Measurements from ENCODE around the gene GBP7.

Gene GBP7

DNA sequence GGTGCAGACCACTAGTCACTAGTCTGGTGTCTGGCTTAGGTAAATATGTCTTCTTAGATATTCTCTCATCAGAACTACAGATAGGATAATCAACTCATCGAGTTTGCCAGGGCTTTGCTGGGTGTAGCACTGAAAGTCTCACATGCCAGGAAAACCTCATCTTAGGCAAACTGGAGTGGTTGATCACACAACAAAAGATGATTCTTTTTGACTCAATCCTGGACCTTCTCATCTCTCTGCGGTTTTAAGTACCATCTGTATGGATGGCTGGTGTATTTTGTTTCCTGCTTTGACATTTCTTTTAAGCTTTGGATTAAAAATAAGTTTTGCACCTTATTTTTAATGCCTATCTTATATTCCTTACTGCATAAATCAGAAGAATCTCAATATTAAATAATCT is 61.1 kb downstream of the GBP7 start:
- no peak for TF ChIP-seq ZNF274 (IDR thresholded peaks at IDR 0.05; ENCODE audit: low read depth, low read length)
- H3K4me3 ChIP-seq (ENCODE audit: low read length), result no peak overlapping the region

DNA sequence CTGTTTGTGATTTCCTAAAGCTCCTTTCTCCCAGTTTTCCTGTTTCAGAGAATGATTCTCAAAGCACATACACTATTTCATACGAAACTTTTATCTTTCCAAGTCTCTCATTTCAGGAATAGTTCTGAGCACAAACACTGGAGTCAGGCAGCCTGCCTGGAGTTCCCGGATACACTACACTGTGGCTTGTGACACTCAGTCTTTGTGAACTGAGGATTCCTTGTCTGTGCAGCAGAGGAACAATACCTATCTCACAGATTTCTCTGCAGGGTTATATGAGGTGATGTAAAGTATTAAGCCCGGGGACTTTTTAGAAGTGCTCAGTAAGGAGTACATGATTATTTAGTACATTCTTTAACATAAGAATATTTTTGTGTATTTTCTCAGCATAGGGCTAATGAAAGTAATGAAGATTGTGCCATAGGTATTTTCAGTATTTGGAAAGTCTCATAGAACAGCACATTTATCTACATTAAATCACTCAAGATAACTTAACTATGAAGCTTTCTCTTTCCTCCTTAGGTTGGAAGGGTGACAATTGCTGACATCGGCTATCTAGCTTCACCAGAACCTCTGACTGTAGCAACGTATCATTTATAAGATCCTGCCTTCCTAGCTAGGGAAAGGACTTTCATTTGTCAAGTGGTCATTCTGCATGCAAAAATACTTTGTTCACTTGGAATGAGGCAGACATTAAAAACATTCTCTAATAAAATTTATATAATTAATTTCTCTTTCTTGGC is 62.8 kb downstream of the GBP7 start:
- TF ChIP-seq ZNF274 (IDR thresholded peaks at IDR 0.05; ENCODE audit: low read depth, low read length), result no peak
- H3K4me3 ChIP-seq (ENCODE audit: low read length), result no peak overlapping the region

DNA sequence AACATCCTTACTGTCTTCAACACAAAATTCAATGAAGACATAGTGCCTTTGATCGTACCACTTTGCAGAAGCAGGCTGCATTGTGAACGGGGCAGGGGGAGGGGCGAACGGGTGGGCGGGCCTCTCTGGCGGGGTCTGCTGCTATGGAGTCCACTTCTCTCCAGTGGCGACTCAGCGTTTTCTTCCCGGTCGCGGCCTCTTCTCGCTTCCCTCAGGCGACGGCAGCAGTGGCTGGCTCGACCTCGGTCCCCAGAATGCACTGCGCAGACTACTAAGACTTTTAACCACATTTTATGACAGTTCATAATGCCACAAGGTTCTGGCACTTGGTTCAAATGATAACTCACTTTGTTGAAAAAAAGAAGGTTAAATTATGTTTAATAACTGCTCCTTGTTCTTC is 71.1 kb downstream of the GBP7 start:
- no peak overlapping the region for H3K4me3 ChIP-seq (ENCODE audit: low read length)
- no peak for TF ChIP-seq ZNF274 (IDR thresholded peaks at IDR 0.05; ENCODE audit: low read depth, low read length)

DNA sequence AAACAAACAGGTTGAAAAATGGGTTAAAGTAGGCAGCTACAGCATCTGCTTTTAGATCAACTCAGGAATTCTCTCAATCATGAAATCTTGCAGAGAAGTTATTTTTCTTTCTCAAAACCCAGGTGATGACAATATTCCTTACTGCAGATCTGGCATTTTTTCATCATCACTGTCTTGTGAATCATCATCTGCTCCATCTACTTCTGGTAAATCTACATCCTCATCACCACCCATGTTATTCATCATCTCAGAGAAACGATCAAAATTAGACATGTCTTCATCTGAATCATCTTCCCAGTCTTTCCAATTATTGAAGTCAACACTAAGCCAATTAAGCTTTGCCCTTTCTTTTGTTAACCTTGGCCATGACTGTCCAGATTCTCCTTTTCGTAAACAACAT is 71.7 kb downstream of the GBP7 start:
- no peak for TF ChIP-seq ZNF274 (IDR thresholded peaks at IDR 0.05; ENCODE audit: low read depth, low read length)

DNA sequence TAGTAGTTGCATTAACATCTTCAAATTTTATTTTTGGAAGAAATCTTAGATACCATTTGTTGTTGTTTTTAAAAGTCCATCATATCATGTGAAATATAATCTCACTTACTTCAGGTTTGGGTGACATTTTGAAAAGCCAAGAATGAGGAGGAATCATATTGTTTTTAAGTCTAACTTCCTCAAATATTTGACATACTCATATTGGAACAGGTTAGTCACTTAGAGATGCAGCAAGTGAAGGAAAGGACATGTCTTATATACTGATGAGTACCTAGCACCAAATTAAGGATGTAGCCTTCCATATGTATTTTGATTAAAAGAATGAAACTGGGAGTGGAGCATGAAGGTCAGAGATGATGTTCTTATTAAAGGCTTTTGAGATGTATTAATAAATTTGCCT is 73.8 kb downstream of the GBP7 start:
- no peak overlapping the region for H3K4me3 ChIP-seq (ENCODE audit: low read length)
- no peak for TF ChIP-seq ZNF274 (IDR thresholded peaks at IDR 0.05; ENCODE audit: low read depth, low read length)

More for the DNA sequence above, 71.7 kb downstream of the GBP7 start:
- no peak overlapping the region for H3K4me3 ChIP-seq (ENCODE audit: low read length)

DNA sequence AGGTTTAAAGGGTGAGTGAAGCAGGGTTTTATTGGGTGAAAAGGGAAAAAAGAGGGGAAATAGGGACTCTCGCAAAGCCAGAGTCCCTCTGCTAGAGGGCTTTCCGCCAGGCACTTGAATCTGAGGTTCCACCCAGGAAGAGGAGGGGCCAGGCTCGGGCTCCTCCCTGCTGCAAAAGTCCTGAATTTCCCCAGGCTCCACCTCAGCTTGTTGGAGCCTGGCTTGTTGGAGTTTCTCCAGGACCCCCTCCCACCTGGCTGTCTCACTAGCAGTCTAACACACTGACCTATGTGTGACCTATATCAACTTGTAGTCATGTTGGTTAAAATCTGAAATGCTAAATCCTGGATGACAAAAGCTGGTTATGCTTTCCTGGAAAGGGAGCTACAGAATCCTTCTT is 75.4 kb downstream of the GBP7 start:
- H3K4me3 ChIP-seq (ENCODE audit: low read length), result no peak overlapping the region
- no peak for TF ChIP-seq ZNF274 (IDR thresholded peaks at IDR 0.05; ENCODE audit: low read depth, low read length)

DNA sequence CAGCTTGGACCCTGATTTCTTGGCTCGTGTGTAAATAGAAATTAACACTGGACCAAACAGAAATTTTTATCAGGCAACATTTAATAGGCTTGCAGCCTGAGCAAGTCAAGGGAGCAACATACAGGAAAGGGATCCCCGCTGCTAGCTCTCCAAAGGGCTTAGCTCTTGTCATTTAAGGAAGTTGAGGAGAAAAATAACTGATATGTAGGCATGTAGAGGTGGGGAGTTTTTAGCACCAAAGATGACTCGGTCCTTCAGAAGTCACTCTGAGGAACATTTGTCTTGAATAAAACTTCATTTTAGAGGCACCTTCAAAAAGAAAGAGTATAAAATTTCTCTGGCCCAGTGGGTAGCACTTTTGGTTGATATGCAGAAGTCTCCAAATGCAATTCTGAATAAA is 76.9 kb downstream of the GBP7 start:
- no peak for TF ChIP-seq ZNF274 (IDR thresholded peaks at IDR 0.05; ENCODE audit: low read depth, low read length)

DNA sequence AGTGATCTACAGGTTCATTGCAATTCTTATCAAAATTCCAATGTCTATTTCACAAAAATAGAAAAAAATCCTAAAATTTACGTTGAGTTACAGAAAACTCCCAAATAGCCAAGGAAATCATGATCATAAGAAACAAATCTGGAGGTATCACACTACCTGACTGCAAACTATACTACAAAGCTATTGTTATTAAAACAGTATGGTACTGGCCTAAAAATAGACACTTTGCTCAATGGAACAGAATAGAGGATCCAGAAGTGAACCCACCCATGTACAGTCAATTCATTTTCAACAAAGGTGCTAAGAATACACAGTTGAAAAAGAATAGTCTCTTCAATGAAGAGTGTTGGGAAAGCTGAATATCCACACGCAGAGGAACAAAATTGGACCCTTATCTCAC is 80.1 kb downstream of the GBP7 start:
- no peak overlapping the region for H3K4me3 ChIP-seq (ENCODE audit: low read length)
- TF ChIP-seq ZNF274 (IDR thresholded peaks at IDR 0.05; ENCODE audit: low read depth, low read length), result no peak

More for the DNA sequence above, 76.9 kb downstream of the GBP7 start:
- H3K4me3 ChIP-seq (ENCODE audit: low read length), result no peak overlapping the region

DNA sequence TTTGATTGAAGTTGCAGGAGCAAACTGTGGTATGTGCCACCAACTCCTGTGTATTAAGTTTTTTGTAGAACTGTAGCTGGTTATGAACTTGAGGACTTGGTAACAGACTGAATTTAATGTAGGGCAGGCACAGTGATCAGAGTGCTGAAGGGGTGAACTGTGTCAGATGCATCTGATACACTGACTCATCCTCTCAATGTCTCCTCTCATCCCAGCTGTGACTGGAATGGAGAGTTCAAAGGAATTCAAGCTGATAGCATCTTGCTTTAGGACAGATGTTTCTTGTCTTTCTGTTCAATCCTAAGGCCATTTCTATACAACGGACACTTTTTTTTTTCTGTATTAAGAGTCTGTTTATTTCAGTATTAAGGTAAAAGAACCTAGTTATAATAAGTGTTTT is 85.8 kb downstream of the GBP7 start:
- TF ChIP-seq ZNF274 (IDR thresholded peaks at IDR 0.05; ENCODE audit: low read depth, low read length), result no peak

DNA sequence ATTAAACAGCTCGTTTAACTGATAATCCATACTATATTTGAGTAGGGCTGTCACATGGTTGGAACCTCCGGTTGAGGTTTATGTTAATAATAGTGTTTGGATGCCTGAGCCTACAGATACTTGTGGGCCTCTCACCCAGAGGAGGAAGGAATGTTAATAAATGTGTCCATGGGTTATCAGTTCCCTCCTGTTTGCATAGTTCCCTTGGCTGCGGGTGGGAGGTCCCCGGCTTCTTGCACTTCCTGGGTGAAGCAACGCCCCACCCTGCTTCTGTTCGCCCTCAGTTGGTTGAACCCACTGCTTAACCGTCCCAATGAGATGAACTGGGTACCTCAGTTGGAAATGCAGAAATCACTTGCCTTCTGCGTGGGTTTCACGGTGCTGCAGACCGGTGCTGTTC is 87.2 kb downstream of the GBP7 start:
- no peak for TF ChIP-seq ZNF274 (IDR thresholded peaks at IDR 0.05; ENCODE audit: low read depth, low read length)
- no peak overlapping the region for H3K4me3 ChIP-seq (ENCODE audit: low read length)

More for the DNA sequence above, 85.8 kb downstream of the GBP7 start:
- H3K4me3 ChIP-seq (ENCODE audit: low read length), result no peak overlapping the region

DNA sequence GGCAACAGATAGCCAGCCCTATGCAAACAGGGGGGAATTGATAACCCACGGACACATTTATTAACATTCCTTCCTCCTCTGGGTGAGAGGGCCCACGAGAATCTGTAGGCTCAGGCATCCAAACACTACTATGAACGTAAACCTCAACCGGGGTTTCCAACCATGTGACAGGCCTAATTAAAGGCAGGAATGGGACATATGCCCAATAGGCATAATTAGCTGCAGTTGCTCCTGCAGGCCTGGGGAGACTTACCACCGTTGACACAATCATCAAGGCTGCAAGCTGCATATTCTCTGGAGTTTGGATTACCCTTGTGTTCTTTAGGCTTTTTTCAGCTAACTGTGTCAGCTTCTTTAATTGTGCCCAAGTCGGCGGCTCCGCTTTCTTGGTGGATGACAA is 88.6 kb downstream of the GBP7 start:
- TF ChIP-seq ZNF274 (IDR thresholded peaks at IDR 0.05; ENCODE audit: low read depth, low read length), result no peak
- no peak overlapping the region for H3K4me3 ChIP-seq (ENCODE audit: low read length)

DNA sequence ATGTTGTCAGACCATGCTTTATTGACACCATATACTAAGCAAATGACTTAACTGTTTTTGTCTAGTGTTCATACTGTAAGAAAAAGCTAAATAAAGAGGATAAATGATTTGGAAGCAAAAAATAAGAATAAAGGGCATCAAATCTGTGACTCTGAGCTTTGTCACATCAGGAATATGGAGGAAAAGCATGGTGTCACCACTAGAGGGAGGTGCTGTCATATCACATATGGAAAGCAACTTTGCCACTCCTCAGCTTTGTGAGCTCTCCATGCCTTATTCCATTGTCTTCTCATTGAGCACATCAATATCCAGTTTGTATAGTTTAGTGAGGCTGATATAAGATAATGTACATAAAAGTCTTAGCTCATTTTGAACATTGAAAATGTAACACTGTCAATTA is 90.0 kb downstream of the GBP7 start:
- TF ChIP-seq ZNF274 (IDR thresholded peaks at IDR 0.05; ENCODE audit: low read depth, low read length), result no peak
- H3K4me3 ChIP-seq (ENCODE audit: low read length), result no peak overlapping the region

Measured in GM08714 (cell line).